Measurements from ENCODE around the gene NDUFAF8. TPM values are rescaled to one million over a fixed set of nuclear protein-coding genes. Genes with fewer than 3 reads are reported as not detected.
"Not testable (repeated sequence)": the region's sequence is repeated elsewhere in the genome, so short reads cannot be mapped to it uniquely, and the experiment has no call there.

NDUFAF8 gene
- total RNA-seq, 1 donor from 2014 or later: 10.7 TPM

DNA sequence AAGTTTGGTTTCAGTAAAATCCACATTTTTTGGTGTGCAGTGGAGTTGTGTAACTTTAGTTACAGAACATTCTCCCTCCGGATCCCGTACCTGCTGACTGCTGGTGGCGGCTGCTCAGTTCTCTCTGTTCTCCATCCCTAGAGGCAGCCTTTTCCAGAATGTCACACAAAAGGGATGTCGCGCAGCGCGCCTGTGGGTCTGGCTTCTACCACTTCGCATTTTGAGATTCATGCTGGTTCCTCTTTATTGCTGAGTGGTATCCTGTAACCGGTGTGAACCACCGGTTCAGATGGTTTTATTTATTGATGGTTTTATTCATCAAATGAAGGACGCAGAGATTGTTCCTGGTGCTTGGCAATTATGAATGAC lies 15.4 kb upstream of the NDUFAF8 start:
- DNase-seq: no peak

- DNase-seq: not testable (repeated sequence)
Measured at GRCh38 chr17:81227630-81228029, 11.5 kb upstream of the NDUFAF8 start.

GRCh38 chr17:81228420-81228819 lies 10.7 kb upstream of the NDUFAF8 start:
- no peak for DNase-seq

DNA sequence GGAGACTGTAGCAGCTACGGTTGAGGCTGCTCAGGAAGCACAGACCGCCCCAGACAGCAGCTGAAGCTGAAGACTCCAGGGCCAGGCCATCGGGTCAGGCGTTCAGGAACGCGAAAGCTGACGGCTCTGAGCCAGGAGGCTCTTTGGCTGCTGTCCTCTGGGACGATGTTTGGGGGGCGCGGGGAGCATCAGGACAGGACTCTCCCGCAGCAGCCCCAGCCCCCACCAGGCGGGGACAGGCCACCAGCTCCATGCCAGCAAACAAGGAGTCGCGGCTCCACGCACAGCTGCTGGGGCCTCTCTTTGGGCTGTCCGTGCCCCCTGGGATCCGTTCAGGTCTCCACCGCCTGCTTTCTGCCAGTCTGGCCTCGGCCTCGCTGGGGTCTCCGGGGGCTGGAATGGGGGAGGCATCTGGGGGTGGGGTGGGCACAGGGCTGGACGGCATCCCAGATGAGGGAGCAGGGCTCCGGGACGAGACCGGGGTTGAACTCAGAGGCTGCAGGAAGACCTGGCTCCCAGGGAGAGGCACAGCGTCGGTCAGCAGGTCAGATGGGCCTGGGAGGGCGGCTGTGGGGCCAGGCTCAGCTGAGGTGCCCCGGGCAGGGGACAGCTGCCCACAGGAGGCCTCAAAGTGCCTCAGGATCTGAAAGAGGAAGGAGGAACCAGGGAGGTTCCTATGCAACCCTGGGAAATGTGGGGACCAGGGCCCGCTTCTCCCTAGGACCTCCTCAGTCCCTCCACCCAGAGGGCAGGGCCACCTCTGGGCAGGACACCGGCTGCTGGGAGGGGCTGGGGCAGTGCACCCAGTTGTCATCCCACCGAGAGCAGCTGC lies 10.1 kb upstream of the NDUFAF8 start:
- DNase-seq: no peak

GRCh38 chr17:81229666-81229920 lies 9.5 kb upstream of the NDUFAF8 start:
- DNase-seq: no peak

DNA sequence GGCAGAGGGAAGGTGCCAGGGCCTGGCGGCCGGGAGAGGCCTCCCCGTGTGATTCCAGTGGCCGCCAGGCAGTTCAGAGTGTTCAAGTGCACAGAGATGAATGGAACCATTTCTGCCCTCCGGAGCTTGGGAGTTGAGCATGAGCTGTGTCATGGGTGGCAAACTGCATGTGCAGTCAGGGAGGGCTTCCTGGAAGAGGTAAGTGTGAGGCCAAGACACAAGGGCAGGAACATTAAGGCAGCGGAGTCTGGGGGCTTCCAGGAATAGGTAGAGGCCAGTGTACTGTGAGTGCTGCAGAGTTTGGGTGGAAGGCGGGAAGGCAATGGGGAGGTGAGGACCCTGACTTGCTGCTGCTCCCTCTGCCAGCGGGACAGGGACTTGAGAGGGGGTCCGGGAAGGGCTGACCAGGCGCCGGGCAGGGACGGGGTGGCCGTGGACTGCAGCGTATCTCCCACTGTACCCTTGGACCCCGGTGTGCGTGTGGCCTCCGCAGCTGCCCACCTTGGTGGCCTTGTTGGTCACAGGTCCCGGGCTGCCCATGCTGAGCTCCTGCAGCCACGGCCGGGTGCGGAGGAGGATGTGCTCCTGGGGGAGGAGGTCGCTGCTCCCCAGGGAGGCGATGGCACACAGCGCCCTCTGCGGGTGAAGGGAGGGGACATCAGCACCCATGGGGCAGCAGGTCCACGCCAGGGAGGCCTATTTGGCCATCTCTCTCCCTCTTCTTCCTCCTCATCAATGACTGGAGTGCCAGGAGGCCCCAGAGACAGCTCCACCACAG lies 8.9 kb upstream of the NDUFAF8 start:
- no peak for DNase-seq

DNA sequence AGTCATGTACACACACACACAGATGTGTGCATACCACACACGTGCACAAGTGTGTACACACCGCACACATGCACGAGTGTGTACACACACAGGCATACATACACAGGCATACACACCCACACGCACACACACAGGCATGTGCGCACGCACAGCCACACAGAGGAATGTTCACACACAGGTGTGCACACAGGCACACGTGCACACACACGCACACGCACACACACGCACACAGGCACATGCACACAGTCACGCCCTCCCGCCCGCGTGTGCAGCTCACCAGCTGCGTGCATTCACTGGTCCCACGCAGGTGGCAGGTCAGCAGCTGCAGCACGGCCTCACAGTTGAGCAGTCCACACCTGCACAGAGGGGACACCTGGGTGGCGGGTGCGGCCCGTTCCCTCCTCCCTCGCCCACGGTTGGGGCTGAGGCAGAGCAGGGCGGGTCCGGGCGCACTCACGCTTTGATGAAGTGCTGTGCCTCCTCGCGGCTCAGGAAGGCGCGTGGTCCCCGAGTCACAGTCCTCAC lies 7.9 kb upstream of the NDUFAF8 start:
- DNase-seq: no peak

GRCh38 chr17:81231766-81232581 lies 7.1 kb upstream of the NDUFAF8 start:
- no peak for DNase-seq

DNA sequence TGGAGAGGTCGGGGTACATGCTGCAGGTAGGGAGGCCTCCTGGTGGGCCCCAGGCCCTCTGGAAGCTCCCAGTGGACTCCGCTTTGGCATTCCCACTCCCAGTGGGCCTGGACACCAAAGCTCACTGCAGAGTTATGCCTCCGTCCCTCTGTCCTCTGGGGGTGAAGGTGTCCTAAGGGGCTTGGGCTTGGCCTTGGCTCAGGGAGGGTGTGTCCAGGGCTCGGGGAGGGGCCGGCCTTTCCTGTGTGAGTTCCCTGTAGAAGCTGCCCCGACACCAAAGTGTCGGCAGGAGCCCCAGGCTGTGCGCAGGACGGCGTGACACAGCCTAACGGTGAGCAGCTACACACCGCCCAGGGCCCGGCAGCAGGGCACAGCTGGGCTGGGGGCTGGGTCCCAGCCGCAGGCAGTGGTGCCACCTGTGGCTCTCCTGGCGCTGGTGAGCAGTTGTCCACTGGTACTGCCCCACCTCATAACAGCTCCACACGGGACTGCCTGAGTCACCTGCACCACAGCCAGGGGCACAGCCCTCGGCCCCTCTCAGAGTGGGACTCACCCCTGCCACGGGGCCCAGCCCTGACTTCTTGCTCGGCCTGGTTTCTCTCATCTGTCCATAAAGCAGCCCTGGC lies 6.4 kb upstream of the NDUFAF8 start:
- no peak for DNase-seq

- DNase-seq: no peak
Measured at GRCh38 chr17:81233316-81233715, 5.8 kb upstream of the NDUFAF8 start.

GRCh38 chr17:81233811-81234505 lies 5.2 kb upstream of the NDUFAF8 start:
- no peak for DNase-seq

- DNase-seq: no peak
Measured at GRCh38 chr17:81234506-81234855, 4.6 kb upstream of the NDUFAF8 start.

DNA sequence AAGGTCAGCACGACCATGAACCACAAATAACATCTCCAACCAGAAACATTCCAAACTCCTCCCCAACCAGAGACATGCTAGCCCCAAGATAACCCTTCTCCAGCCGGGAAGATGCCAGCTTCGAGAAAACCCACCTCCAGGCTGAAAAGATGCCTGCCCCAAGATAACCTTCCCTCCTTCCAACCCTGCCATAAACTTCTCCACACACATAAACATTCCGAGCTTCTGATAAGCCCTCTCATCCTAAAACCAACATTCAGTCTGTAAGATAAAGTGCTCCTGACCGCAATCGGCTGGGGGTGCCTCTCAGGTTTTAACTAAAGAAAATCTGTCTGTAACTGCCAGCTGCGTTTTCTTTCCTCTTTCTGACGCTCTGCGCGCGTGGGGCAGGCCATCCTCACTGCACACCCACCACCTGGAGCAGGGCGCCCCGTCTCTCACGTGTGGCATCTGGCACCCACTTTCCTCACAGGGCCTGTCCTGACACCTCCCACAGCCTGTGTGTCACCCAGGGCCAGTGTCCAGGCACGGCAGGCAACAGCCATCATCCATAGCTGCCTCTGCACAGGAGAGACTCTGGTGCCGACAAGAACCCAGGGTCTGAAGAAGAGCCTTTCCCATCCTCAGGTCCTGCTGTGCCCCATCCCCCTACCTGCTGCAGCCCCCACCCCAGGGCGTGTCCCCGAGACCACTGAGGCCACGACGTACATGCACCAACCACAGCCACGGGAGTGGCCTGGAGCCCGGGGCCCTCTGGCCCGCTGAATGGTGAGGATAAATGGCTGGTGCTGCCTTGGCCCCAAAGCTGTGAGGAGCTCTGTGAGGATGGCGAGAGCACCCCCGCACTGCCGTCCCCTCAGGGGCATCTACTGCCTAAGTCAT lies 3.9 kb upstream of the NDUFAF8 start:
- no peak for DNase-seq

GRCh38 chr17:81235822-81236740 lies 3.0 kb upstream of the NDUFAF8 start:
- DNase-seq: no peak

DNA sequence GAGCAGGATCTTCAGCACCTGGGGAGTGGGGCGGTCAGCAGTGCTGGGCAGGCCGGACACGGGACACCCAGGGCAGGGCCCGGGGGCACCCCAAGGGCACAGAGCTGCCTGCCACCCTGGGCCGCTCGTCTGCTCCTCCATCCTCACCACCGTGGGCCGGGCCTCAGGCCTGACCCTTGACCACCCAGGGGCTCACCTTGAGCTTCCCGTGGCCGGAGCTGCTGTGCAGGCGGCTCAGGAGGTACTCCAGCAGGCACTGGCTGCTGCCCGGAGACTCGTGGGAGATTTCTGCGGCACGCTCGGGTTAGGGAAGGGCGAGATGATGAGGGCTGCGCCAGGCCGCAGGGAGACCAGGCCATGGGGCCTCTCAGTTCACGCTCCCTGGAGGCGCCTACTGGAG lies 2.3 kb upstream of the NDUFAF8 start:
- no peak for DNase-seq

DNA sequence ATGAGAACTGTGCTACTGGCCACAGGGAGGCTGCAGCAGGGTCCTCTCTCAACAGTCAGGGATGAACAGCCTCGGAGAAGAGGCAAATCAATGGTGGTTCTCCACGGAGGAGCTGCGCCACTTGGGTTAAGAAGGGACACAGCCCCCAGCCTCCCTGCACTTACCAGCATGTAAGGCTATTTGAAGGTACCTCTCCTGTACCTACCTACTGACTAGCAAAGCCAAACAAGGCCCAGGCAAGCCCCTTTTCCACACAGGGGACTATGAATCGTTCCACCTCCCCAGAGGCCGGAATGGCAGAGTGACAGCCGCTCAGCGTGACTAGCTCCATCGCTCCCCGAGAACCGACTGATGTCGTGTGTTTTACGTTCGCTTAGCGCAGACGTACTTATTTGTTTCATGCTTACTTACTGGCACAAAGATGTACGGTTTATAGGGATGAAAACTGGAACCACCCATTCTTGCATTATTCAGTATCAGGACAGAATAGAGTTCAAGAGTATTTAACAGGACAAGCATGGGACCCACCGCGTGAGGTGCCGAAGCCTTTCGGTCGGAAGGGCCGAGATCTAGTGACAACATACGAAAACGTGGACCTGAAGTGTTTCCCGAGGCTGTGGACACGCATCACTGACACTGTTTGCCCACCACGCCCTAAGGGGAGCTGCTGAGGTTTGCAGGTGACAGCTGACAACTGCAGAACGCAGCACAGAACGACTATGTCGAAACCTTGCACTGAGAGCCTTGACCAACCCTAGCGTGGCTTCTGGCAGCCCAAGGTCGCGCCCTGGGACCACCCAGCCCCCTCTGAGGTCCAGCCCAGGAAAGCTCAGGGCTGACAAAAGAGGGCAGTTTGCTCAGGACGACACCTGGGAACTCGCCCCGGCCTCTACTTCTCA lies 1.3 kb upstream of the NDUFAF8 start:
- DNase-seq: no peak

DNA sequence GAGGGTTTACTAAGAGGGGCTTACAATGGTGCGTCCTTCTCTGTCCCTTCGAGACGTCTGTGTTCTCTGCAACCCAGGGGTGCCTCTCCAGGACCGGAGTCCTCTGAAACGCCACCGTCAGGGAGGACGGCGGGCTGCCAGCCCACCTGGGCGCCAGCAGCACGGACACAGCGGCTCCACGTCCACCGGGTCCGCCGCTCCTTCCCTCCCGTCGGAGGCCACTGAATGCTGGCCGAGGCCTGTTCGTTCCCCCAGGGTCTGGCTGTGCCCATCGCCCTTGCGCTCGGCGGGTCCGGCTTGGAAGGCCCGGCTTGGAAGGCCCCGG lies 666 bp upstream of the NDUFAF8 start:
- no peak for DNase-seq

- DNase-seq: no peak
Measured at GRCh38 chr17:81239714-81240555, 817 bp downstream of the NDUFAF8 start.

Data from skin of body (tissue), 2 donors.